Suppressor macrophage (primary cell): Measurements from ENCODE around the gene INPP4B.

Experiments
- DNase-seq, 4 experiments: peaks; one replicate each; pipeline ENCODE4 v3.0.0-alpha.2; 2020 to 2022

The INPP4B gene

DNA sequence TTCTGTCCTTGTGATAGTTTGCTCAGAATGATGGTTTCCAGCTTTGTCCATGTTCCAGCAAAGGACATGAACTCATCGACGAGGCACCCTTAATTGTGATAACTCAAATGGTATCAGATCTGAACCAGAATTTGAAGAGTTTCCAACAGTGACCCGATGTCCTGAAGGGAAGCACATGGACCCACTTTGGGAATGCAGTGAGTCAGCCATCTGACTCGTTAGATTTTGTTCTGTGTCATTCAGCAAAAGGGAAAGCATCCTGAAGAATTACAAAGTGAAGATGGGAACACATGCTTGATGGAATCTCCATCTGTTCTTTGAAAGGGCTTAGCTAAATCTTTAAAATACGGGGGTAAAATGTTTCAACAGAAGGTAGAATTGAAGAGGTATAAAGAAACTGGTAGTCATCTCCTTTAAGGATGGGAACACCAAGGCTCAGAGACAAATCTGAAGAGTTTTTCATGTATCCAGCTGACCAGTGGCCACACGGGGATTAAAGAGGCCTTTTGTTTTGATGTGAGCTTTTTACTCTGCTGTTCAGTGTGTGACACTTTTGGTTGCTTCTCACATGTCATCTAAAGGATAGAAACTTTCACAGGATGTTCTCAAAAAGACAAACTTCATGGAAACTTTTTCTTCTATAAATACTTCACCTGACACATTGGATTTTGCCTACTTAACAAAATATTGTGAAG lies 393.8 kb downstream of the INPP4B start:
- no peak for DNase-seq

DNA sequence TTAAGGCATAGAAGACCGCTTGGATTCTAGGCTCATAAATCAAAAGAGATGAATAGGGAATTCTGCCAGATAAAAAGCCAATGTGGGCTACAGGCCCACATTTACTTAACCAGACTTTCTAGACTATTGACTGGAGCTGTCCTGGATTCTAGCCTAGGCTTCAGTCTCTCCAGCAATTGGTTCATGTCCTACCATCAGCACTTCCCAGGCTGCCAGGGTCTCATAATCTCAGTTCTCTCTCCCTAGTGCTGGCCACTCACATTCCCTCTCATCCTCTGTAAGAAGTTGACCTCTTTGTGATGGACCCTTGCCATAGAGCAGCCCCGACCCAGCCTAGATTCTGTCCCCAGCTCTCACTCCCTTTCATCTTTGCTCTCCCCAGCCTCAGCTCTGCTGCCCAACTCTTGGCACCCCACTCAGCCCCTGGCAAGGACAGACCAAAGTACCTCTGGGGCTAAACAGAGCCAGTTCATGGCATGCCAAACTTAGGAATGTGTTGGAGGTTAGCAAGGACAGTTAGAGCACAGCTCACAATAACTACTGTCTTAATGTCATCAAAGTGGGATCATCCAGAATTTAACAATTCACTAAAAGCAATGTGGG lies 396.2 kb downstream of the INPP4B start:
- DNase-seq = no peak

DNA sequence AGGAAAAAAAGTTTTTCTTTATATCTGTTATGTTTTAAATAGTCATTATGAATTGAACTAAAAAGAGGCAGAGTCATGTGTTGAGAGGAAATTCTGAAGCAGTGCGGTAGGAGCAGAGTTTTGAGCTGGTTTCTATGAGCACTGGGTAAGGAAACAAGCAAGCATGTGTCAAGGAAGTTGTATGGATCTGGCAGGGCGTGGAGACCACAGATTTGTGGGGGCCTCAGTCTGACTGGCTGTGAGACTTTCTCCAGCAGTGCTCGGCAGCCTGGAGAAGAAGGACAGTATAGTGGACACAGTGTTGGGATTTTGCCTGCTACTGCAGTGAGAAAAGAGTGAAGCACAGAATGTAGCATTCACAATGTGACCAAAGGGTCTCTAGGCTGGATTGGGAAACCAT lies 399.1 kb downstream of the INPP4B start:
- DNase-seq = peak in 1 of 4 experiments; percentile 2

DNA sequence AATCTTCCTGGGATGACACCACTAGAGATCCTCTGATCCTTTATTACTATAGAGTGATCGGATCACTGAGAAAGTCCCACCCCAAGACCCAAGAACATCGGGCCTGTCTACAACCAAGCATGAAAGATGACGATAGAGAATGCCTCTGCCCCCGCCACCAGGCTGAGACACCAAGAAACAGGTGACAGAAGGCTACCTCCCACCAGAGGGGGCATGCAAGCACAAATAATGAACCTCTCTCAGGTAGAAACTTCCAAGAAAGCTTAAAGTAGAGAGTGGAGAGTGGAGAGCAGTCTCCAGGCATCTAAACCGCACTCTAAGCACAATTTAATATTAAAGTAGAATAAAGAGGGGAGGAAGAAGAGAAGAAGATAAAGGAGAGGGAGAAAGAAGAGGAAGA lies 402.6 kb downstream of the INPP4B start:
- no peak for DNase-seq

DNA sequence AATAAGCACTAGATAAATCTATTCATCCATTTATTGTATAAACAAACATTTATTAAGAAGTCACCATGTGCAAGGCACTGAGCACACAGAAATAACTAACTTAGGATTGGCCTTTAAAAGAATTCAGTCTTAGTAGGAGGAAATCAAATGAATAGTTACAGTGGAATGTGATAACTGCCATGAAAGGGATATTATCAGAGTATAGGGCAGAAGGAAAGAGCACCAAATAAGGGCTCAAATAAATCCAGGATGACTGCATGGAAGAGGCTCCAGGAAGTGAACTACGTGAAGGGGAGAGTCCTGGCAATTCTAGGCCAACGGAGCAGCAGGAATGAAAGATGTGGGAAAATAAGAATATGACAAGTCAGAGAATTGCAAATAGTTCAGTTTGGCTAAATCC lies 406.0 kb downstream of the INPP4B start:
- DNase-seq = no peak

DNA sequence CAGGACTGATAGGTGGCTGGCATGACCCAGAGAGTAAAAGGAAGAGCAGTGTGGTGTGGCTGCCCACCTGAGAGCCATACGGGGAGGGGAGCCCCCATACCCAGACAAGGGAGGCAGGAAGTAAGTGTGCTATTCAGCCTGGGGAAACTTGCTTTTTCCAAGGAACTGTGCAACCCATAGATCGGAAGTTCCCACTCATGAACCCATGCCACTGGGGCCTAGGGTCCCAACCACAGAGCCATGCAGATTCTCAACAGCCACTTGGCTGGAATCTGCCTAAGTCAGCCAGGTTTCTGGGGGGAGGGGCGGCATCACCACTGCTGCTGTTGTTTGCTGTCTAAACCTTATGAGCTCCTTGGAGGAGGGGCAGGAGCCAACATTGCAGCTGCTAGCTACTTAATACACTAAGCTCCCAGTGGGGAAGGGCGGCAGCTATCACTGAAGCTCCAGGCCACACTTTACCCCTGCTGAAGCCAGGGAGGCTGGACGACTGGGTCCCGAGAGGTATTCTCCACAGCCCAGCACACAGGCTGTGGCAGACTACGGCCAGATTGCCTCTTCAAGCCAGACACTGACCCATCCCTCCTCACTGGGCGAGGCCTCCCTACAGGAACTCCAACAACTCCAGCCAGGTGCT lies 410.4 kb downstream of the INPP4B start:
- no peak for DNase-seq

DNA sequence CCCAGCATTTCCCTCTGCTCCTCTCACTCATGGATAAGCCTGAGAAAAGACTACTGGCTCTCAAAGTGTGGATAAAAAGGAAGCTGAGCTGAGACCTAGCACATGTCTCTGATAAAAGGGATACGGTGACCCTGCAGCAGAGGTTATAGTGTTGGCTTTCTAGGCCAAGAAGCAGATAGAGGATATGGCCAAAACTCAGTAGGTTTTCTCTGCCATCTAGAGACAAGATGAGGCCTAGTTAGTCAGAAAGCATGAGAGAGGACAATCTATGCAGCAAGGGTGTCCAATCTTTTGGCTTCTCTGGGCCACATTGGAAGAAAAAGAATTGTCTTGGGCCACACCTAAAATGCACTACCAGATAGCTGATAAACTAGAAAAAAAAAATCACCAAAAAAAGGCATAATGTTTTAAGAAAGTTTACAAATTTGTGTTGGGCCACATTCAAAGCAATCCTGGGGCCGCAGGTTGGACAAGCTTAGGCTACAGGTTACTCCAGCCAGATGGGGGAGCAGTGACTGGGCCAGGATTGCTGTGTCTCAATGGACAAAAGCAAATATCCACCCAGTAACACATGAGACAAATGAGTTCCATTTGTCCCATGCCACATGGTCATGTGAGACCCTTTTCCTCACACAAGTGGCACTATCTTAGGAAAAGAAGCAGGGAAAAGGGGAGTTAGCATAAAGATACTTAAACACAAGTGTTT lies 411.4 kb downstream of the INPP4B start:
- DNase-seq = no peak

DNA sequence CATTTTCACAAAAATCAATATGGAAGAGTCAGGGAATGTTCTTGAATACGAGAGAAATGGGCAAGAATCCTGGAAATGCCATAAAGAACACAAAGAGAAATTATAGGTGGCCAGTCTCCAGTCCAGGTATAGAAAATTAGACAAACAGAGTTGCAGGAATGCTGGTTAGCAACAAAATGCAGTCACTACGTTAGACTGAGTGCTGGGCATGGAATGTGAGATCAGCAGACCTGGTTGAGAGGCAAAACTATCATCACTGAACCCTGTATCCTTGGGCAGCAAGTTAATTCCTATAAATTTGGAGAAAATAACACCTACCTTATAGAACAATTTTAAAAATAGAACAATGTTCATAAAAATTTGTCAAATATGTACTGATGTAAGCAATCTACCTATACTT lies 417.4 kb downstream of the INPP4B start:
- DNase-seq = no peak

DNA sequence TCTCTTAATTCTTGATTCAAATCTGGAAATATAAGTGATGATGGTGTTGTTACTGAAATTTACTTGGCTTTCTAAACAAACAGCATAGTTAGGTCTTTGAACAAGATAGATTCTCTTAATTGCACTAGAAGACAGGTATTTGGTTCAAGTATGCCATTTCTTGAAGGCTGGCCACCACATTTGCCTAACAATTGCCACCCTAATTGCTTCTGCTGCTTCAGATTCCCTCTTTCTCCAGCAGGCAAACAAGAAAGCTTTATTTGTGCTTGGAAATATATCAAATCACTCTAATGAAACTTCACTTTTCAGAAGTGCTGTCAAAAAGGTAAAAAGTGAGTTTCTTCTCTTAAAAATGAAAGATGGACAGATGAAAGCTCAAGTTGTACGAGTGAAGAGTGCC lies 418.6 kb downstream of the INPP4B start:
- no peak for DNase-seq

DNA sequence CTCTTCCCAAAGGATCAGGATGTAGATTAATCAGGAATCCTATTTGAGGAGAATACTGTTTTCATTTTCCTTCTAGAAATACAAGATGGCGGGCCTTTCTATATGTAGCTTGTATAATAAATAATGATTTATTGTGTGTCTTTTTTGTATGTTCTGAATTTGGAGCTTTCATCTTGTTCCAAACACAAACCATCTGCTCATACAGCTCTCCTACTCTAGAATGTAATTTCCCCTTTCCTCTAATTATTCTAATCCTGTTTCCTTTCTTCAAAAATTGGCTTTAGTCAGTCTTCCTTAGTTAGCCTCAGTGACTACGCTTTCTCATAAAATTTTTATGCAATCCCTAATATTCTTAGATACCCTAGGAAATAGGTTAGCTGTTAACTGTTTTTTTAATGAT lies 422.2 kb downstream of the INPP4B start:
- no peak for DNase-seq

DNA sequence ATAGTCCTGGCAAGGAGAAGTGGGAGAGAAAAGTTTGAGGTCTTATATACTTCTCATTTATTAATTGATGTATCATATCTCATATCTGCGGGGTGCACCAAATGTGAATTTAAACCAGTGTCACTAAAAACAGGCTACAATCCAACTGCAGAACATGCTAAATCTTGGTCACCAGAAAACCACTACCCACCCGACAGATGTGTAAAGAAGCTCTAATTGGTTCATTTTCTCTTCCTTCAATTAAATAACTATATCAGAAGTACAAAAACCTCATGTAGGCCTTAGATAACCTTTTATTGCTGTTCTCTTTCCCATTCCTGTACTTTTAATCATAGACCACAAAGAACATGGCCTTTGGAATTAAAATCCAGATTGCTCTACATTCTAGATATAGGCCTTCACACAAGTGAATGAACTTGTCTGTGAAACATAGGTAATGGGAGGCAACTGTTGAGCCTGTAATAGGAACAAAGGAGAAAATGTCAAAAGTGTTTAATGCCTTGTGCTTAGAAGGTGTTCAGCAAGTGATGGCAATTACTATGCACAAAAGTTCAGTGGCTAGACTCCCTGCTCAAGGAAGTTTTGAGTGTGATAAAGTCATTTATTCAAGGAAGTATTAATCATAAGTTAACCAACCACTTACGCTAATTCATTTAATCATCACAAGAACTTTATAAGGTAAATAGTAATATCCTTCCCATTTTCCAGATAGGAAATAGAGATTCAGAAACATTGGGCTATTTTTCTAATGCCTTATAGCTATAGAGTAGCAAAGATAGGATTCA lies 425.6 kb downstream of the INPP4B start:
- DNase-seq = no peak

DNA sequence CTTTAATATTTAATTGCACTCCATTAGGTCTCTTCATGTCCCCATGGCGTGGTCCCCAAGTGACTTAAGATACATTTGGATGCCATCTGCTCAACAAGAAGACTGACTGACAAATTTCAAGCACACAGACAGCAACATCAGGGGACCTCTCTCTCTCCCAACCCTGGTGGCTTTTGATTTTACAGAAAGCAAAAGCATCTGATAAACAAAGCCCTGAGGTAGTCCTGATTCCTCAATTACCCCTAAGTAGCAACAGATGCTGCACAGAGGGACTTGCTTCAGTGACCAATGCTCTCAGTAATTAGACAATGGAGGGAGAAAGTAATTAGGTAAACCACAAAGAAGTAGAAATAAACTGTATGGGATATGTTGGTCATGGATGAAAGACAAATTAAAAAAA lies 426.4 kb downstream of the INPP4B start:
- DNase-seq = no peak

DNA sequence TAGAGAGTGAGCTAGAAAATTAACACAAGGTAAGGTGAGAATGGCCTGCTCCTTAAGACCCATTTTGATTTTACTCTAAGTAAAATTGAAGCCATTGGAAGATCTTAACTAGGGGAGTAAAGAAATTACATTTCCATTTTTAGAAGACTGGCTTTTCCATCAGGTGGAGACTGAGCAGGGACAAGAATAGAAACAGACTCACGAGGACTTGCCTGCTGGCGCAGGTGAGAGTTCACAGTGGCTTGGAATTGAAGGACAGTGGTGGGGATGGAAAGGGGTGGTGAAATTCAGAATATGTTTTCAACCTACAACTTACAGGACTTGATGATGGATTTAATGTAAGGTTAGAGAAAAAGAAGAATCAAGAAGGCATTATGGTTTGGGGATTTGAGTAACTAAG lies 427.4 kb downstream of the INPP4B start:
- DNase-seq = no peak

DNA sequence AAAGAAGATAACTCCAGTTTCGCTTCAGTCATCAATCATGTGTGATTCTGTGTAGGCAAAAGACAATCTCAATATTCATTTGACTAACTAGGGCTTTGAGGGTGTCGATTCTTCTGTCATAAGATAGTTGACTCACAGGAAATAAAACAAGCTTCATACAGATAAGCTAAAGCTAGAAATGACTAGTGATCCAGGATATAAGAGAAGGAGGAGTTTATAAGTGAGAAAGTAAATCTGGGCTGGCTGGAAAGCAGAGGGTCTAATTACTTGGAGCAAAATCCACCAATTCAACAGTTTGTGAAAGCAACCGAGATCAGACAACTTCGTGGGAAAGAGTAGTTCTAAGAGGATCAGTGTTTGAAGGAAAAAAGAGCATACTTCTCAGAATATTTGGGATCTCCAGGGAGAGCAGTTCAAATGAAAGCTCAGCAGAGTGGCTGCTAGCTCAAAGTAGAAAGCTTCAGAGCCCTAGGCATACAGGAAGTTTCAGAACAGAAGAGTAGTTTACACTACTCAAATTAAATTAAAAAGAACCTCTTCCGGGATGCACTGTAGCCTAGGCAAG lies 429.3 kb downstream of the INPP4B start:
- no peak for DNase-seq

DNA sequence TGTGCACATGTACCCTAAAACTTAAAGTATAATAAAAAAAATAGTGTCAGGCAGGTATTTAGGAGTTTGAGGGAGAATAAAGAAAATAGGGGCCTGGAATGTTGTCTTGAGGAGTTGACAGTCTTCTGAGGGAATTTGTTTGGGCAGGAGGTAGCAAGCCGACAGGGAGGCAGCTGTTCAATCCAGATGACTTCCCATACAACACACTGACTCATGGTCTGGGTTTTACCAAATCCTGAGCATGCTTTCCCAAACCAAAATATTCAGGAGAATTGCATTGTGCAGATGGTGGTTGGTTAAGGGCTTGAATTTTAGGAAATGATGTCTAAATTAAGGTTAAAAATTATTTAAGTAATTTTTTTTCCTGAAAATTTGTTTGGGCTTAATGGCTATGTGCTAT lies 430.0 kb downstream of the INPP4B start:
- no peak for DNase-seq

DNA sequence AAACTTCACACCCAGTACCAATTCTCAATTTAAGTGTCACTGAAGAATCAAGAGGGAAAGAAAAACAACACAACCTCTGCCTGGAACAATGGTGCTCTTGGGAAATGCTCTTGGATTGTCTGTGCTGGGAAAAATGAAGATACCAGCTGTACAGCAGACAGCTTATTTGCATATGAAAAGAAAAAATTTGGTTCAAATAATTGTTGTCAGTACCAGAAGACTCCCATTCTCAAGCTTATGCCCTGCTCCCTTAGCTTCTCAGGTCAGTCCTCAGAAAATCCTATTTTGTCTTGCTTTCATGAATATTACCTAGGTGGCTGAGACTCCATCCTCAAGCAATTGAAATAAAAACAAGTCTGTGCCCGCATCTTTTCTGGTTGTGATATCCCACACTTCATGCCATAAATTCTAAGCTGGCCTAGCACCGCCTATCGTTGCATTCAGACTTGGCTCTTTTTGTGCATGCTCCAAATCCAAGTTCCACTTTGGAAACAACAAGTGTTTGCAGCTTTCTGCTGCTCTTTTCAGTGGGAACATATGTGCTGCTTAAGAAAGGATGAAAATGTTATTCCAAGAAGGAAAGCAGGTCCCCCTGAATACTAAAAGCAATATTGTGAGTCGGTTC lies 431.6 kb downstream of the INPP4B start:
- no peak for DNase-seq

DNA sequence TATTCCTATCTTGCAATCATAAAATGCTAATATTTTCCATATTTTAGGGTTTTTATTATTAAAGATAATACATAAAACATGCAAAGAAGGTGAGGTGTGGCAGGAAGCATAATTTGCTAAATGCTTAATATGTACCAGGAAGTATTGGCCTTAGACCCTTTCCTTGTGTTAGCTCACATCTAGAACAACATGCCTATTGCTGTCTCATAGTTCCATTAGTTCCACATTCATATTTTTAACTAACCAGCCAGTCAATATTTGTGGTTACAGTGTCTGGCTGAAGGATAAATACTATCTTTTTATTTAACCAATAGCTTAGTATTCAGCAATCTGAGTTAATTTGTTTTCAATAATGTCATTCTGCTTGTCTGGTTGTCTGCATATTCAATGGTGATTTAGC lies 432.6 kb downstream of the INPP4B start:
- DNase-seq = no peak

DNA sequence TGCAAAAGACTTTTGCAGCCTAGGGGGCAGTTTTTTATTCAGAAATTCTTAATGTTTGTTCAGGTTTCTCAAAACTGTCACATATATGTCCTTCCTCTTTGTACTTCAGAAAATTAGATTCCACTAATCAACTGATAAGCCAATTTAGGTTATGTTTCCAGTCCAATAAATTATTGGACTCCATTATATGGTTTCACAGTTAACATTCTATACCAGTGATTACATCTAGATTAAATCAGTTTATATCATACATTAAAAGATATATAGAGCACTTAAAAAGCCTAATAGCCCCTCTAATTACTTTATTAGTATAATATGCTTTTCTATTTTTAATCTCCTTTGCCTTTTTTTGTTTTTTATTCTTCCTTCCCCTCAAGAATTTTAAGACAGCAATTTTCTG lies 434.1 kb downstream of the INPP4B start:
- no peak for DNase-seq

DNA sequence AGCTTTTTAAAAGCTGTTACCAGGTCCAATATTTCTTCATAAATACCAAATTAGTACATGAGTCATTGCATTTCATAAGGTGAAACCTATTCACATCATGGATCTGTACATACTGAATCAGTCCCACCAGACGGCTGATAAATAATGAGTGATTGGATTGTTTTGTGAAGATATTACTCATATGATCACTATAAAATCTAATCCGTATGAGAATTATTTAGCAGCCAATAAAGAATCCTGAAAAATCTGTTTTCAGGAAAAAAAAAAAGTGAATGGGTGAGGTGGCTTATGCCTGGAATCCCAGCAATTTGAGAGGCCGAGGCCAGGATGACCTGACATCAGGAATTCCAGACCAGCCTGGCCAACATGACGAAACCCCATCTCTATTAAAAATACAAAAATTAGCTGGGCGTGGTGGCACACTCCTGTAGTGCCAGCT lies 438.1 kb downstream of the INPP4B start:
- no peak for DNase-seq

DNA sequence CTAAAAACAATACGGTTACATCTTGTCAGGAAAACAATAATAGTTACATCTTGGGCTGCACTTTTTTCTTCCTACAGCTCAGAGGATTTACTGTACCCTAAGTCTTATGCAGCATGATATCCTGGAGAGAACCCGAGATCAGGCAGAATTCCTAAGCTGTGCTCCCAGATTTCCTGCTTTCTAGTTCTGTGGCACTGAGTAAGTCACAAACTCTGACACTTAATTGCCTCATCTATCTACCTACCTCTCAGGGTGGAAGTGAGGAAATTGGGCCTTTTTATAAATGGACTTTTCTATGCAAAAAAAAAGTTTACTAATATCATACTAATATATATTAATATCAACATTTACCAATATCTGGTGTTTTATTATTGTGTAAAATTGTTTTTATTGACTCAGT lies 438.5 kb downstream of the INPP4B start:
- DNase-seq = no peak

DNA sequence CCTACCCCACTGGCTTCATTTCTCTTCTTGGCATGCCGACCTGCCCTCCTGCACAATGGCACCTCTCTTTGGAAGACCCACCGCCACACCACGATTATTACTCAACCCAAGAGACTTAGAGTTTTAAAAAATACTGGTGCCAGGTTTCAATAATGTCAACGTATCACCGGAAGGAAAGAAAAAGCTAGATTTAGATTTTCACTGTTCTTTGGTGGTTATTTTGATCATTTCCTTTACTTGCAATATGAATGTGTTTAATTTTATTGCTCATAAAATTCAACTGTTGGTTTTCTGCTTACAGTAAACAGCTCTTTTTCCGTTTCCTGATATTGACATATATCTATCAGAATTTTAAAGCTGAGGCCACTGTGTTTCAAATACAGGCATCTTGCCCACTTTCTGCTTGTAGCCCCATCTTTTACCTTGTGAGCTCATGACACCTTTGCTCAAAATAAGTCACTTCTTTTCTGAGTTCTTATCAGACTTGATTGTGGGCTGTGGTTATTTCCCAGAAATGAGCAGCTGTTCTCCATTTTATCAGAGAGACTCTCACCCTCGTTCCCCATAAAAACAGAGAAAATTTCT lies 439.1 kb downstream of the INPP4B start:
- DNase-seq = no peak

DNA sequence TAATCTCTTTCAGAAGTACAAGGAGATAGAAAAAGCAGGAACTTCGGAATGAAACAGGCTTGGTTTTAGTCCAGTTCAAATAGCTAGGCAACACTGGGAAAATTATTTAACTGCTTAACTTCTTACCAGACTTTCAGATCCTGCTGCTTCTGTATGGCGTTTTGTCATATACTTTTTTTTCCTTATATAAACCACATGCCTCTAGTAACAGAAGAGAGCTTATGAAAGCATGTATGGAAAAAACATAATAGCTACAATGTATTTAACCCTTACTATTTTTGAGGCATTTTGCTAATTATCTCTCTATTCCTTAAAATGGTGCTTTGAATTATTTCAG lies 439.6 kb downstream of the INPP4B start:
- DNase-seq = no peak
